ENCODE results near the gene KANSL1. TPM values are rescaled to one million over a fixed set of nuclear protein-coding genes. Genes with fewer than 3 reads are reported as not detected.
A peak's percentile ranks its signal among the peaks of the same experiment; 100 is the strongest.

Gene KANSL1
- total RNA-seq, 1 donor from 2014 or later: 61.4 TPM

DNA sequence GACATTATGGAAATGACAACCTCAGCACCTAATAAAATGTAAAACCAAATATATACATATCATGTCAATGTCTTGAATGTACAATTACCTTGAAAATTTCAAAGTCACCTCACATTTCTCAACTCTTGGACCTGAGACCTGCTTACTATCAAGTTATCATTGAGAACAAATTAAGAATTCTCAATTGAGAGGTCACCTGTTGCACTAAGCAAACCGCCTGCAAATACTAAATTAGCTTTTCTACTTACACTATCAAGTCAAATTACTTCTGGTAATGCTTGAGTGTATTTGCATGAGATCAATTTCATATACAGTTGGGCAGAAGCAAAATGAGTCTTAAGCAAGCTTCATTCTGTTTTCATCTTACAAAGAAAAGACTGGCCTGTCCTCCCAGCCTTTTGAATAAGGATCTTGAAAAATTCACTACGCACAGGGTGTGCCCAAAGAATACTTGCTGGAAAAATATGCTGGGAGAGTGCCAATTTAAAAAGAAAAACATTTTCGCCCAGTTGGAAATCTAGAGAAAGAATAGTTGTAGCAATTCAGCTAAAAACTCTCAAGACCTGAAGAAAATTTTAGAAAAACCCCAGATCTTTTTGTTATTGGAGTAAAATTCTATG is 35.7 kb downstream of the KANSL1 start:
- peaks cover 85% of the 10 kb centered on the region for H3K4me1 Mint-ChIP-seq (ENCODE audit: low read depth)
- no peaks in the 10 kb centered on the region for H3K36me3 Mint-ChIP-seq (ENCODE audit: low read depth)
- no peak for DNase-seq (ENCODE audit: low spot score)
- TF ChIP-seq, protein P1, sequence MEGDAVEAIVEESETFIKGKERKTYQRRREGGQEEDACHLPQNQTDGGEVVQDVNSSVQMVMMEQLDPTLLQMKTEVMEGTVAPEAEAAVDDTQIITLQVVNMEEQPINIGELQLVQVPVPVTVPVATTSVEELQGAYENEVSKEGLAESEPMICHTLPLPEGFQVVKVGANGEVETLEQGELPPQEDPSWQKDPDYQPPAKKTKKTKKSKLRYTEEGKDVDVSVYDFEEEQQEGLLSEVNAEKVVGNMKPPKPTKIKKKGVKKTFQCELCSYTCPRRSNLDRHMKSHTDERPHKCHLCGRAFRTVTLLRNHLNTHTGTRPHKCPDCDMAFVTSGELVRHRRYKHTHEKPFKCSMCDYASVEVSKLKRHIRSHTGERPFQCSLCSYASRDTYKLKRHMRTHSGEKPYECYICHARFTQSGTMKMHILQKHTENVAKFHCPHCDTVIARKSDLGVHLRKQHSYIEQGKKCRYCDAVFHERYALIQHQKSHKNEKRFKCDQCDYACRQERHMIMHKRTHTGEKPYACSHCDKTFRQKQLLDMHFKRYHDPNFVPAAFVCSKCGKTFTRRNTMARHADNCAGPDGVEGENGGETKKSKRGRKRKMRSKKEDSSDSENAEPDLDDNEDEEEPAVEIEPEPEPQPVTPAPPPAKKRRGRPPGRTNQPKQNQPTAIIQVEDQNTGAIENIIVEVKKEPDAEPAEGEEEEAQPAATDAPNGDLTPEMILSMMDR (IDR thresholded peaks at IDR 0.05): no peak
- peak overlapping the region; percentile 89 for H3K27ac Mint-ChIP-seq (ENCODE audit: unreplicated experiment)
- no peaks in the 10 kb centered on the region for H3K27me3 Mint-ChIP-seq (ENCODE audit: low read depth)
- no peaks in the 10 kb centered on the region for H3K9me3 Mint-ChIP-seq (ENCODE audit: low read depth)
- no peak overlapping the region for H3K4me3 Mint-ChIP-seq (ENCODE audit: unreplicated experiment)

DNA sequence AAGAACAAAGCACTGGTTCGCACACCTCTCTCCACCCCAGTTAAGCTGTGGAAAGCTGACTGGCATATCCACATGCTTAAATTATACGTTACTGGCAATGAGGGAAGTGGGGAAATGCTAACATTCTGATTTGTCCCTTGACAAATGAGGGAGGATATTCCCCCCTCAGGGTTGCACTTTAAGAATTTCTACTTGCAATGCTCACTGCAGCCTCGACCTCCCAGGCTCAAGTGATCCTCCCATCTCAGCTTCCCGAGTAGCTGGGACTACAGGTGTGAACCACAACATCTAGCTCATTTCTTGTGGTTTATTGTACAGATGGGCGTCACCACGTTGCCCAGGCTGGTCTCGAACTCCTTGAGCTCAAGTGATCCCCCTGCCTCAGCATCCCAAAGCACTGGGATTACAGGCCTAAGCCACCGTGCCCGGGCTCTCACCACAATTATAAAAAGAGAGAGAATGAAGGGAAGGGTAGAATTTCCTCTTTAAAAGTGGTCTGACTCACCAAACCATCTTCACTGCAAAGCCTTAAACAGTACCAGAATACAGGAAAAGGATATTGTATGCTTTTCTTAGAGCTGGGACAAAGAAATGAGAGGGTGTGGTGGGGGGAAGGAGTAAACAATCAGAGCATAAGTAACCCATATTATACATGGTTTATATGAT is 38.9 kb downstream of the KANSL1 start:
- TF ChIP-seq, protein P1 (IDR thresholded peaks at IDR 0.05): no peak
- Mint-ChIP-seq H3K27me3 (ENCODE audit: low read depth) (no peaks in the 10 kb centered on the region), H3K36me3 (ENCODE audit: low read depth) (no peaks in the 10 kb centered on the region), H3K9me3 (ENCODE audit: low read depth) (no peaks in the 10 kb centered on the region), H3K4me1 (ENCODE audit: low read depth) (peaks cover 87% of the 10 kb centered on the region), H3K27ac (ENCODE audit: unreplicated experiment) (peak overlapping the region; percentile 82), H3K4me3 (ENCODE audit: unreplicated experiment) (no peak overlapping the region)
- no peak for DNase-seq (ENCODE audit: low spot score)

DNA sequence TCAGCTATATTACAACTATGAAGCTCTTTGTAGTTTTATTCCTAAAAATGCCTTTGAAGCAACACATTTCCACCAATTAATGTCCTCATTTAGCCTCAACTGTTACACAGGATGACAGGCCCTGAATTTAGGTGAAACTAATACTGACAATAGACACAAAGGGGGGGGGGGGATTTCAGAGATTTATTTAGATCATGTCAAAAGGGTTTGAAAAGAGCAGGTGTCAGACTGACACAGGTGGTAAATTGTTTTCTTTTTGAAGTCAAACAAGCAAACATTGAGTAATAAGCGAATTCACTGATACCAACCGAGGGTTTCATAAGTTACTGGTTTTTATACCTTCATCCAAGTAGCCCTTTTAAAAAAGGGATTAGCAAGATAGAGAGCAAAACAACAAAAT is 40.8 kb downstream of the KANSL1 start:
- no peaks in the 10 kb centered on the region for H3K36me3 Mint-ChIP-seq (ENCODE audit: low read depth)
- H3K27me3 Mint-ChIP-seq (ENCODE audit: low read depth): no peaks in the 10 kb centered on the region
- H3K27ac Mint-ChIP-seq (ENCODE audit: unreplicated experiment): no peak overlapping the region

DNA sequence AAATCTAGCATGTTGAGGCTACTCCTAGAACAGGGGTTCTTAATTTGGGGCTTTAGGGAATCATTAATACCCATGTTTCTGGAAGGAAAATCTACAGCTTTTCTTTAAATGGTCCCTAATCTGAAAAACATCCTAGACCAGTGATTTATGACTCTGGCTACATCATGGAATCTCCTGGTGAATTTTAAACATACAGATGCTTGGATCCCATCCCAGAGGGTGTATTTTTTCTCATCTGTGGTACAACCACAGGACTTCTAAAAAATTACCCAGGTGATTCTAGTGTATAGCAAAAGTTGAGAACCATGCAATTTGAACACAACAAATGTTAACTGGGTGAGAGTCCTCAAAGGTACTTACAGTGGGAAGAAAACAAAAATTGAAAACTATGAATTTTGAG is 41.5 kb downstream of the KANSL1 start:
- Mint-ChIP-seq H3K4me3 (ENCODE audit: unreplicated experiment) (no peak overlapping the region), H3K4me1 (ENCODE audit: low read depth) (peaks cover 65% of the 10 kb centered on the region), H3K27ac (ENCODE audit: unreplicated experiment) (no peak overlapping the region), H3K27me3 (ENCODE audit: low read depth) (no peaks in the 10 kb centered on the region), H3K9me3 (ENCODE audit: low read depth) (no peaks in the 10 kb centered on the region), H3K36me3 (ENCODE audit: low read depth) (no peaks in the 10 kb centered on the region)
- no peak for DNase-seq (ENCODE audit: low spot score)
- TF ChIP-seq, protein P1 (IDR thresholded peaks at IDR 0.05): no peak

More for the DNA sequence above, 40.8 kb downstream of the KANSL1 start:
- no peak overlapping the region for H3K4me3 Mint-ChIP-seq (ENCODE audit: unreplicated experiment)
- TF ChIP-seq, protein P1 (IDR thresholded peaks at IDR 0.05): no peak
- no peak for DNase-seq (ENCODE audit: low spot score)
- peaks cover 71% of the 10 kb centered on the region for H3K4me1 Mint-ChIP-seq (ENCODE audit: low read depth)
- H3K9me3 Mint-ChIP-seq (ENCODE audit: low read depth): no peaks in the 10 kb centered on the region

DNA sequence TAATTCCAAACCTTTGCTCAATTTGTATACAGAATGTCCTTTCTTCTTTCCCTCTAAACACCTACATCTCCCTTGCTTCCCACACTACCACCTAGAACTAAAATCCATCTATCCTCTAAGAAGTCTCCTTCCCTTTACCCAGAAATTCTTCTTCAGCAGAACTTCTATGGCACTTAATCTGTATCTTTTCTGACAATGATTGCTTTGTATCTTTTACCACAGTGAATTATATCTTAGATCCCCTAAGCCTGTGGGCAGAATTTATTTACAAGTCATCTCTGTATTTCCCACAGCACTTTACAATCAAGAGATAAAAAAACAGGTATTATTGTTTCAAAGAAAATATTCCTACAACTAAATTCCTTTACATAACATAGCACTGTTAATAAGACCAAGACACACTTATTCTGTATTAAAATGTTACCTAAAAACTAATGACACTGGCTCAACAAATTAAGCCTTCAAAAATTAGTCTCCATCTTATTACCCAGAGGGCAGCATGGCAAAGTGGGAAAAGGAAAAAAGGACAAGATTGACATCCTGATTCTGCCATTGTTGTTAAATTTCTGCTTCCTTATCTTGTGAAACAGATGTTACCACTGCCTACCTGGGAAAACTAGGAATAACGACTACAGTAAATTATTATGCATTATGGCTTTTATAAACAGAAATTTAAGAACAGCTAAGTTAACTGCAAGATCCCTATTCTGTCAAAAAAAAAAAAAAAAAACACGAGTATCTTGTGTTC is 42.8 kb downstream of the KANSL1 start:
- Mint-ChIP-seq H3K36me3 (ENCODE audit: low read depth) (no peaks in the 10 kb centered on the region), H3K27me3 (ENCODE audit: low read depth) (no peaks in the 10 kb centered on the region), H3K4me1 (ENCODE audit: low read depth) (peaks cover 57% of the 10 kb centered on the region), H3K27ac (ENCODE audit: unreplicated experiment) (peak overlapping the region; percentile 2), H3K9me3 (ENCODE audit: low read depth) (no peaks in the 10 kb centered on the region), H3K4me3 (ENCODE audit: unreplicated experiment) (no peak overlapping the region)
- no peak for DNase-seq (ENCODE audit: low spot score)
- TF ChIP-seq, protein P1 (IDR thresholded peaks at IDR 0.05): no peak
